ENCODE data around the gene KCNN4.
"Not testable (repeated sequence)": the region's sequence is repeated elsewhere in the genome, so short reads cannot be mapped to it uniquely, and the experiment has no call there.

The KCNN4 gene

GRCh38 chr19:43798546-43799409, 18.0 kb upstream of the KCNN4 start:
- DNase-seq = peak; percentile 62

GRCh38 chr19:43798026-43798545, 17.3 kb upstream of the KCNN4 start:
- DNase-seq = no peak

- DNase-seq = no peak
Measured at GRCh38 chr19:43797556-43797955, 16.8 kb upstream of the KCNN4 start.

GRCh38 chr19:43797118-43797517, 16.3 kb upstream of the KCNN4 start:
- DNase-seq = no peak

- no peak for DNase-seq
Measured at GRCh38 chr19:43790587-43790986, 9.8 kb upstream of the KCNN4 start.

- no peak for DNase-seq
Measured at GRCh38 chr19:43789029-43789428, 8.3 kb upstream of the KCNN4 start.

GRCh38 chr19:43786665-43787064, 5.9 kb upstream of the KCNN4 start:
- no peak for DNase-seq

GRCh38 chr19:43784981-43785808, 4.4 kb upstream of the KCNN4 start:
- DNase-seq = peak; percentile 70

GRCh38 chr19:43784241-43784980, 3.6 kb upstream of the KCNN4 start:
- DNase-seq = peak; percentile 74

- DNase-seq = no peak
Measured at GRCh38 chr19:43783636-43784035, 2.9 kb upstream of the KCNN4 start.

- peak; percentile 42 for DNase-seq
Measured at GRCh38 chr19:43782689-43783231, 2.0 kb upstream of the KCNN4 start.

- DNase-seq = peak; percentile 11
Measured at GRCh38 chr19:43782311-43782660, 1.5 kb upstream of the KCNN4 start.

GRCh38 chr19:43781630-43782310, 997 bp upstream of the KCNN4 start:
- peak; percentile 37 for DNase-seq

GRCh38 chr19:43779820-43780219, 953 bp downstream of the KCNN4 start:
- DNase-seq = no peak

GRCh38 chr19:43779147-43779819, 1.5 kb downstream of the KCNN4 start:
- no peak for DNase-seq

- DNase-seq = no peak
Measured at GRCh38 chr19:43778651-43779050, 2.1 kb downstream of the KCNN4 start.

GRCh38 chr19:43777163-43777695, 3.5 kb downstream of the KCNN4 start:
- DNase-seq = peak; percentile 84

- DNase-seq = peak; percentile 35
Measured at GRCh38 chr19:43776286-43776685, 4.5 kb downstream of the KCNN4 start.

- DNase-seq = no peak
Measured at GRCh38 chr19:43775299-43775890, 5.4 kb downstream of the KCNN4 start.

- DNase-seq = not testable (repeated sequence)
Measured at GRCh38 chr19:43774940-43775258, 5.9 kb downstream of the KCNN4 start.
